ENCODE data around the gene OR56A5. TPM values are rescaled to one million over a fixed set of nuclear protein-coding genes. Genes with fewer than 3 reads are reported as not detected.
"Not testable (repeated sequence)": the region's sequence is repeated elsewhere in the genome, so short reads cannot be mapped to it uniquely, and the experiment has no call there.

The OR56A5 gene
- total RNA-seq, 1 donor from 2014 or later, result not detected

DNA sequence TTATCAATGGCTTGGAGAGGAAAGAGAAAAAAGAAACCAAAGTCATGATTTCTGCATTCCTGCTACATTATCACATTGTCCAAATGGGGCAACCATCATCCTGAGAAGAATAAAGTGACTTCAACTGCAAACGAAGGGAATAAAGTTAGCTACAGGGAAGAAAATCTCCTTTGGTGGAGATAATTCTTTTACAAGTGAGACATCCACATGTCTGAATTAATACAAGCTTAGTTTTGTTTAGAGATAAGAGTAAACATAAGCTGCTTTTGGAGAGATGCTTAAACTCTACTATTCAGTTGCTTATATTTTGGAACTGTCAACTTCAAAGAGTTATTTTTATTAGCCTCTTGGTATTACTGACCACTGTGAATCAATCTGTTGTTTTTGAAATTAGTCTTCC lies 18.6 kb upstream of the OR56A5 start, which contains the start of gene OR52L1:
Gene OR52L1 (minus strand): TSS at position 101 of the 400 bp plus-strand sequence. CDS start 55 bp downstream, at position 46.
- H3K4me1 Mint-ChIP-seq, result no peaks in the 10 kb centered on the region
- peaks cover 3% of the 10 kb centered on the region for H3K9me3 Mint-ChIP-seq
- TF ChIP-seq, protein P1, sequence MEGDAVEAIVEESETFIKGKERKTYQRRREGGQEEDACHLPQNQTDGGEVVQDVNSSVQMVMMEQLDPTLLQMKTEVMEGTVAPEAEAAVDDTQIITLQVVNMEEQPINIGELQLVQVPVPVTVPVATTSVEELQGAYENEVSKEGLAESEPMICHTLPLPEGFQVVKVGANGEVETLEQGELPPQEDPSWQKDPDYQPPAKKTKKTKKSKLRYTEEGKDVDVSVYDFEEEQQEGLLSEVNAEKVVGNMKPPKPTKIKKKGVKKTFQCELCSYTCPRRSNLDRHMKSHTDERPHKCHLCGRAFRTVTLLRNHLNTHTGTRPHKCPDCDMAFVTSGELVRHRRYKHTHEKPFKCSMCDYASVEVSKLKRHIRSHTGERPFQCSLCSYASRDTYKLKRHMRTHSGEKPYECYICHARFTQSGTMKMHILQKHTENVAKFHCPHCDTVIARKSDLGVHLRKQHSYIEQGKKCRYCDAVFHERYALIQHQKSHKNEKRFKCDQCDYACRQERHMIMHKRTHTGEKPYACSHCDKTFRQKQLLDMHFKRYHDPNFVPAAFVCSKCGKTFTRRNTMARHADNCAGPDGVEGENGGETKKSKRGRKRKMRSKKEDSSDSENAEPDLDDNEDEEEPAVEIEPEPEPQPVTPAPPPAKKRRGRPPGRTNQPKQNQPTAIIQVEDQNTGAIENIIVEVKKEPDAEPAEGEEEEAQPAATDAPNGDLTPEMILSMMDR (conservative IDR thresholded peaks at IDR 0.05), result no peak
- H3K27ac Mint-ChIP-seq (ENCODE audit: unreplicated experiment), result no peak within 1 kb of the TSS
- H3K4me3 Mint-ChIP-seq, result no peak within 1 kb of the TSS
- H3K36me3 Mint-ChIP-seq (ENCODE audit: low read depth), result no peaks in the 10 kb centered on the region
- DNase-seq (ENCODE audit: low read depth, low spot score), result no peak
- H3K27me3 Mint-ChIP-seq (ENCODE audit: low read depth), result peaks cover 22% of the 10 kb centered on the region

DNA sequence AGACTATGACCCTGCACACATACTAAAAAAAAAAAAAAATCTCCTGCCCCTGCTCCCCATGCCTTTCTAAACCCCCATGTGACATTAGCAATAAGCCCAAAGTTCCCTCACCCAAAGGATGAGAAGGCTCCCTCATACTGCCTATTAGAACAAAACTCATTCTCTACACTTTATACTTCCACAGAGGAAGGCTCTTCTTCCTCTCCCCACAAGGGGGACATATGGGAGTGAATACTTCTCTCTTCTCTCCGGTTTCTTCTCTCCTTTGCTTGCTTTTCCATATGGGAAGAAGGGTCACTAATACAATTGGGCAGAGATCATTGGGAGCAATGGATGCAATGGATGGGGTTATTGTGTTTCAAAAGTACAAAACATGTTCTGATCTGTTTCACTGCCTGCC lies 15.1 kb upstream of the OR56A5 start:
- DNase-seq (ENCODE audit: low read depth, low spot score), result no peak
- Mint-ChIP-seq H3K9me3 (peaks cover 6% of the 10 kb centered on the region), H3K36me3 (ENCODE audit: low read depth) (no peaks in the 10 kb centered on the region), H3K27ac (ENCODE audit: unreplicated experiment) (no peak overlapping the region), H3K4me1 (no peaks in the 10 kb centered on the region), H3K4me3 (no peak overlapping the region), H3K27me3 (ENCODE audit: low read depth) (peaks cover 6% of the 10 kb centered on the region)
- TF ChIP-seq, protein P1 (conservative IDR thresholded peaks at IDR 0.05), result peak; percentile 32

DNA sequence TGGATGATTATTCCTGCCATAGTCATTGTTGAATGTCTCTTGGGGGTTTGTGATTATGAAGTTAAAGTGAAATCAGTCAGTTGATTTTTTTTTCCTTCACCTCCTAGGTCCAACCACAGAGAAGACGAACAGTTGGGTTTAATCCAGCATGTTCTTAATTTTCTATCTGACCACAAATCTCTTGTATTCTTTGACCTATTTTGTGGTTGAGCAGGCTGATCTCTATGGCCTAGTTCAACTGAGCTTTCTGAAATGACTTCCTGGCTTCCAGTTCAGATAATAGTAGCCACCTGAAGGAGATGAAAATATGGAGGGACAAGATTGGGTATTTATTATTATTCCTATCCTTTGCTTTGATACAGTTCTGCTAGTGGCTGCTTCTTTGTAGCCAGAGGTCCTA lies 5.2 kb upstream of the OR56A5 start:
- H3K4me3 Mint-ChIP-seq, result no peak overlapping the region
- H3K9me3 Mint-ChIP-seq, result peaks cover 11% of the 10 kb centered on the region
- H3K27ac Mint-ChIP-seq (ENCODE audit: unreplicated experiment), result no peak overlapping the region
- H3K4me1 Mint-ChIP-seq, result no peaks in the 10 kb centered on the region
- DNase-seq (ENCODE audit: low read depth, low spot score), result no peak
- peaks cover 12% of the 10 kb centered on the region for H3K27me3 Mint-ChIP-seq (ENCODE audit: low read depth)
- H3K36me3 Mint-ChIP-seq (ENCODE audit: low read depth), result no peaks in the 10 kb centered on the region
- TF ChIP-seq, protein P1 (conservative IDR thresholded peaks at IDR 0.05), result no peak

DNA sequence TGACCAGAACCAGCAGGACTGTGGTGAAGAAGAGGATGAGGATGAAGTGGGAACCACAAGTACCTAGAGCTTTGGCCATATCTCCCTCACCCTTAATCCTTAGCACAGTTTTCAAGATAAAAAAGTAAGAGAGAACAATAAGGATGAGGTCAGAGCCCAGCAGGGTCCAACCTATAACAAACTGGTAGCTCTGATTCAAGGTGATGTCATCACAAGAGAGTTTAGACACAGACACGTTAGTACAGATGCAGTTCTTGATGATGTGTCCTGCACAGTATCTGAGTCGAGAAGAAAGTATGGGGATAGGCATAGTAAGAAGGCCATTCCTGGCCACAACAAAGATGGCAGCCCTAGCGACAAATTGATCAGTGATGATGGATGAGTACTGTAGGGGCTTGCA lies 586 bp downstream of the OR56A5 start:
- DNase-seq (ENCODE audit: low read depth, low spot score), result no peak
- H3K27ac Mint-ChIP-seq (ENCODE audit: unreplicated experiment), result no peak overlapping the region
- H3K36me3 Mint-ChIP-seq (ENCODE audit: low read depth), result peaks cover 3% of the 10 kb centered on the region
- TF ChIP-seq, protein P1 (conservative IDR thresholded peaks at IDR 0.05), result no peak
- H3K4me1 Mint-ChIP-seq, result no peaks in the 10 kb centered on the region
- H3K27me3 Mint-ChIP-seq (ENCODE audit: low read depth), result peaks cover 12% of the 10 kb centered on the region
- H3K9me3 Mint-ChIP-seq, result peaks cover 11% of the 10 kb centered on the region
- H3K4me3 Mint-ChIP-seq, result no peak overlapping the region

DNA sequence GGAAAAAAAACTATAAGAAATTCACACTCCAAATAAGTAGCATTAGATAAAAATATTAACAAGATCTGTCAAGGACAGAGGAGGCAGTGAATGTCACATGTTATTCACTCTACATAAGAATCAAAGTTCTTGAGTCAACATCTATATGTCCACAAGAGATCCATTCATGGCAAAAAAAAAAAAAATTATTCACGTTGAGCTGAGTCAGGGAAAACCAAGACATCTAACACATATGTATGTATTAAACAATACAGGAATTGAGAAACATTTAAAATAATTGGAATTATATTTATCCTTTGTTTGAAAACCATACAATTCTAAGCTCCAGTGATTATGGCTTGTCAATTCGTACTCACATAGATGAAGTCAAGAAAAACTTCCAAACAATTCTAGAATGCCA lies 1.3 kb downstream of the OR56A5 start:
- Mint-ChIP-seq H3K4me1 (no peaks in the 10 kb centered on the region), H3K4me3 (no peak overlapping the region), H3K9me3 (peaks cover 11% of the 10 kb centered on the region), H3K36me3 (ENCODE audit: low read depth) (peaks cover 5% of the 10 kb centered on the region), H3K27ac (ENCODE audit: unreplicated experiment) (no peak overlapping the region), H3K27me3 (ENCODE audit: low read depth) (peaks cover 11% of the 10 kb centered on the region)
- TF ChIP-seq, protein P1 (conservative IDR thresholded peaks at IDR 0.05), result no peak
- no peak for DNase-seq (ENCODE audit: low read depth, low spot score)

DNA sequence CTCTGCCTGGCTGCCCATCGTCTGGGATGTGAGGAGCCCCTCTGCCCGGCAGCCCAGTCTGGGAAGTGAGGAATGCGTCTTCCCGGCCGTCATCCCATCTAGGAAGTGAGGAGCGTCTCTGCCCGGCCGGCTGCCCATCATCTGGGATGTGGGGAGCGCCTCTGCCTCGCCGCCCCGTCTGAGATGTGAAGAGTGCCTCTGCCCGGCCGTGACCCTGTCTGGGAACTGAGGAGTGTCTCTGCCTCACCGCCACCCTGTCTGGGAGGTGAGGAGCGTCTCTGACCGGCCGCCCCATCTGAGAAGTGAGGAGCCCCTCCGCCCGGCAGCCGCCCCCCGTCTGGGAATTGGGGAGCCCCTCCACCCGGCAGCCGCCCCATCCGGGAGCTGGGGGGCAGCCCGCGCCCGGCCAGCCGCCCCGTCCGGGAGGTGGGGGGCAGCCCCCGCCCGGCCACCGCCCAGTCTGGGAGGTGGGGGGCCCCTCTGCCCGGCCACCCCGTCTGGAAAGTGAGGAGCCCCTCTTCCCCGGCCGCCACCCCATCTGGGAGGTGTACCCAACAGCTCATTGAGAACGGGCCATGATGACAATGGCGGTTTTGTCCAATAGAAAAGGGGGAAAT lies 7.5 kb downstream of the OR56A5 start:
- H3K9me3 Mint-ChIP-seq; H3K27me3 Mint-ChIP-seq (ENCODE audit: low read depth); H3K4me3 Mint-ChIP-seq; H3K36me3 Mint-ChIP-seq (ENCODE audit: low read depth); H3K4me1 Mint-ChIP-seq; H3K27ac Mint-ChIP-seq (ENCODE audit: unreplicated experiment); DNase-seq (ENCODE audit: low read depth, low spot score): not testable (repeated sequence)

Data from neural crest cell (in vitro differentiated cells).